Measurements from ENCODE around the gene NYAP2. TPM values are rescaled to one million over a fixed set of nuclear protein-coding genes. Genes with fewer than 3 reads are reported as not detected.

NYAP2 gene
- total and polyA plus RNA-seq, 10 of the 15 experiments (the other 5 are each of a cell fraction or from before 2014, with no cell fraction given), result 0.03 TPM; not detected in 9

GRCh38 chr2:225531559-225531958 is 132.0 kb downstream of the NYAP2 start:
- Histone ChIP-seq H3K79me2 (ENCODE audit: control insufficient read depth, insufficient read depth, low read length) (no peaks in the 10 kb centered on the region), H3K9me3 (replicated peaks; ENCODE audit: control insufficient read depth, insufficient read depth, low read length) (no peaks in the 10 kb centered on the region), H3K27ac (ENCODE audit: control insufficient read depth, insufficient read depth) (no peak overlapping the region), H4K20me1 (ENCODE audit: control insufficient read depth, insufficient read depth) (no peaks in the 10 kb centered on the region), H3K4me2 (ENCODE audit: control insufficient read depth, insufficient read depth) (no peak overlapping the region), H3K9ac (ENCODE audit: control insufficient read depth, insufficient read depth, low read length) (no peak overlapping the region), H3K27me3 (replicated peaks in 1 of 2; ENCODE audit: control insufficient read depth in 2 of 2, insufficient read depth in 2 of 2, low read length in 1 of 2) (no peaks in the 10 kb centered on the region), H3K4me1 (ENCODE audit: control insufficient read depth, insufficient read depth, low read length) (no peaks in the 10 kb centered on the region), H3K4me3 (no peak overlapping the region), H2AFZ (ENCODE audit: control insufficient read depth, low read depth, low read length) (no peak overlapping the region), H3K36me3 (ENCODE audit: control insufficient read depth in 2 of 2, insufficient read depth in 2 of 2, low read length in 1 of 2) (no peaks in the 10 kb centered on the region)
- ATAC-seq, result no peak
- no TSS peak for BruUV-seq (replicated peaks)
- ChIA-PET RAD21 (ENCODE audit: unreplicated experiment) (no interaction called here), CTCF (no interaction called here), POLR2A (no interaction called here), SMC1A (ENCODE audit: uncharacterized antibody, unreplicated experiment) (no interaction called here)
- no peak for FAIRE-seq
- no peak for DNase-seq (ENCODE audit: low read depth, low spot score)
- 32% methylated on average over 3 of the region's 3 CpGs for WGBS (ENCODE audit: insufficient coverage, insufficient replicate concordance, low lambda C conversion rate, missing lambda C conversion rate)
- intact Hi-C loops (cut with micrococcal nuclease; ENCODE audit: unreplicated experiment) (no loop called here), in situ Hi-C loops (cut with MboI) (no loop called here)
- TF ChIP-seq, protein P1, sequence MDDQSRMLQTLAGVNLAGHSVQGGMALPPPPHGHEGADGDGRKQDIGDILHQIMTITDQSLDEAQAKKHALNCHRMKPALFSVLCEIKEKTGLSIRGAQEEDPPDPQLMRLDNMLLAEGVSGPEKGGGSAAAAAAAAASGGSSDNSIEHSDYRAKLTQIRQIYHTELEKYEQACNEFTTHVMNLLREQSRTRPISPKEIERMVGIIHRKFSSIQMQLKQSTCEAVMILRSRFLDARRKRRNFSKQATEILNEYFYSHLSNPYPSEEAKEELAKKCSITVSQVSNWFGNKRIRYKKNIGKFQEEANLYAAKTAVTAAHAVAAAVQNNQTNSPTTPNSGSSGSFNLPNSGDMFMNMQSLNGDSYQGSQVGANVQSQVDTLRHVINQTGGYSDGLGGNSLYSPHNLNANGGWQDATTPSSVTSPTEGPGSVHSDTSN (IDR thresholded peaks at IDR 0.05; ENCODE audit: insufficient replicate concordance, low read depth, low read length), result no peak
- TF ChIP-seq, protein P2, sequence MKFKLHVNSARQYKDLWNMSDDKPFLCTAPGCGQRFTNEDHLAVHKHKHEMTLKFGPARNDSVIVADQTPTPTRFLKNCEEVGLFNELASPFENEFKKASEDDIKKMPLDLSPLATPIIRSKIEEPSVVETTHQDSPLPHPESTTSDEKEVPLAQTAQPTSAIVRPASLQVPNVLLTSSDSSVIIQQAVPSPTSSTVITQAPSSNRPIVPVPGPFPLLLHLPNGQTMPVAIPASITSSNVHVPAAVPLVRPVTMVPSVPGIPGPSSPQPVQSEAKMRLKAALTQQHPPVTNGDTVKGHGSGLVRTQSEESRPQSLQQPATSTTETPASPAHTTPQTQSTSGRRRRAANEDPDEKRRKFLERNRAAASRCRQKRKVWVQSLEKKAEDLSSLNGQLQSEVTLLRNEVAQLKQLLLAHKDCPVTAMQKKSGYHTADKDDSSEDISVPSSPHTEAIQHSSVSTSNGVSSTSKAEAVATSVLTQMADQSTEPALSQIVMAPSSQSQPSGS (IDR thresholded peaks at IDR 0.05; ENCODE audit: low read length), result no peak
- TF ChIP-seq WRNIP1 (IDR thresholded peaks at IDR 0.05; ENCODE audit: borderline replicate concordance, low read depth, low read length) (no peak), YY1 (IDR thresholded peaks at IDR 0.05; ENCODE audit: low read depth, low read length) (no peak)

DNA sequence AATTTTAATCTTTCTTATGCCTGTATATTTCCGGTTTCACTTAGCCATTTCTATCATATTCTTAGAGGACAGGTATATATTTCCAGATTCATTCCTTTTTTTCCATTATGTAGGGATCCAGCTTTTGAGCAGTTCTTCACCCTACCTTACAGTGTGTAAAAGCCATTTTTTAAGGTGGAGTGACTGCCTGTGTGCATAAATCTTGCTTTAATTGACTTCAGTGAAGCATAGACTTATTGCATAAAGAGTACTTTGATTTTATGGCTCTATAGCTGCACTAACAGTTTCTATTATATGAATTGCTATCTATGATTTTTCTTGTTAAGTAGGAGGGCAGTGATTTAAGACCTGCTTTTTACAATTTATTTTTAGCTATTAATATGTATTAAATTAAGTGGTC is 132.6 kb downstream of the NYAP2 start:
- H3K4me3 ChIP-seq, result no peak overlapping the region
- POLR2A ChIA-PET, result no interaction called here
- ATAC-seq, result no peak
- no peak for DNase-seq (ENCODE audit: low read depth, low spot score)
- FAIRE-seq, result no peak
- H3K27me3 ChIP-seq (replicated peaks in 1 of 2; ENCODE audit: control insufficient read depth in 2 of 2, insufficient read depth in 2 of 2, low read length in 1 of 2), result no peaks in the 10 kb centered on the region
- no peak overlapping the region for H3K9ac ChIP-seq (ENCODE audit: control insufficient read depth, insufficient read depth, low read length)
- no peak overlapping the region for H2AFZ ChIP-seq (ENCODE audit: control insufficient read depth, low read depth, low read length)
- no TSS peak for BruUV-seq (replicated peaks)
- no peaks in the 10 kb centered on the region for H3K36me3 ChIP-seq (ENCODE audit: control insufficient read depth in 2 of 2, insufficient read depth in 2 of 2, low read length in 1 of 2)
- H3K4me2 ChIP-seq (ENCODE audit: control insufficient read depth, insufficient read depth), result no peak overlapping the region
- H3K4me1 ChIP-seq (ENCODE audit: control insufficient read depth, insufficient read depth, low read length), result no peaks in the 10 kb centered on the region
- no peaks in the 10 kb centered on the region for H4K20me1 ChIP-seq (ENCODE audit: control insufficient read depth, insufficient read depth)
- CTCF ChIA-PET, result interaction anchor here (0.6 kb wide), 1 partner anchor 42 kb away, joined by 3 read pairs; no protein-coding TSS in a partner anchor
- intact Hi-C loops (cut with micrococcal nuclease; ENCODE audit: unreplicated experiment) (no loop called here), in situ Hi-C loops (cut with MboI) (no loop called here)
- WGBS (ENCODE audit: insufficient coverage, insufficient replicate concordance, low lambda C conversion rate, missing lambda C conversion rate), result 23% methylated on average over 1 of the region's 1 CpG
- SMC1A ChIA-PET (ENCODE audit: uncharacterized antibody, unreplicated experiment), result no interaction called here
- RAD21 ChIA-PET (ENCODE audit: unreplicated experiment), result no interaction called here
- no peaks in the 10 kb centered on the region for H3K79me2 ChIP-seq (ENCODE audit: control insufficient read depth, insufficient read depth, low read length)
- H3K9me3 ChIP-seq (replicated peaks; ENCODE audit: control insufficient read depth, insufficient read depth, low read length), result no peaks in the 10 kb centered on the region
- no peak overlapping the region for H3K27ac ChIP-seq (ENCODE audit: control insufficient read depth, insufficient read depth)
- no peak for TF ChIP-seq ZNF384 (IDR thresholded peaks at IDR 0.05; ENCODE audit: borderline replicate concordance, low read depth, low read length)
- no peak for TF ChIP-seq ESRRA (IDR thresholded peaks at IDR 0.05; ENCODE audit: low read length)
- no peak for TF ChIP-seq CREB1 (IDR thresholded peaks at IDR 0.05; ENCODE audit: low read depth)
- no peak for TF ChIP-seq E2F4 (IDR thresholded peaks at IDR 0.05; ENCODE audit: low read depth, low read length)
- TF ChIP-seq USF2 (IDR thresholded peaks at IDR 0.05; ENCODE audit: borderline replicate concordance, low read depth, low read length), result no peak
- TF ChIP-seq LARP7 (IDR thresholded peaks at IDR 0.05), result no peak
- TF ChIP-seq POLR2A (IDR thresholded peaks at IDR 0.05; ENCODE audit: low read depth, low read length), result no peak
- TF ChIP-seq BMI1 (IDR thresholded peaks at IDR 0.05; ENCODE audit: borderline replicate concordance), result no peak
- no peak for TF ChIP-seq ZNF217 (IDR thresholded peaks at IDR 0.05)

Data from GM12878 (cell line).